Endothelial cell (in vitro differentiated cells): ENCODE measurements around the gene CDH6. TPM values are rescaled to one million over a fixed set of nuclear protein-coding genes. Genes with fewer than 3 reads are reported as not detected.

Experiments
- DNase-seq: peaks from one replicate; pipeline ENCODE4 v3.0.0; 2021; ENCODE audit warnings: low spot score
- H3K27ac Mint-ChIP-seq: one replicate; pipeline ENCODE4 v1.8.0; 2021; ENCODE audit warnings: mixed read lengths, inconsistent platforms; ENCODE audit not compliant: unreplicated experiment
- H3K27me3 Mint-ChIP-seq: one replicate; pipeline ENCODE4 v1.8.0; 2021; ENCODE audit warnings: mild to moderate bottlenecking, moderate library complexity, mixed read lengths, inconsistent platforms; ENCODE audit not compliant: unreplicated experiment
- H3K36me3 Mint-ChIP-seq: one replicate; pipeline ENCODE4 v1.8.0; 2021; ENCODE audit warnings: mild to moderate bottlenecking, low read depth, mixed read lengths, inconsistent platforms; ENCODE audit not compliant: unreplicated experiment
- H3K4me1 Mint-ChIP-seq: one replicate; pipeline ENCODE4 v1.8.0; 2021; ENCODE audit warnings: mild to moderate bottlenecking, mixed read lengths, inconsistent platforms; ENCODE audit not compliant: unreplicated experiment
- H3K4me3 Mint-ChIP-seq: one replicate; pipeline ENCODE4 v1.8.0; 2021; ENCODE audit warnings: mild to moderate bottlenecking, mixed read lengths, inconsistent platforms; ENCODE audit not compliant: unreplicated experiment
- H3K9me3 Mint-ChIP-seq: one replicate; pipeline ENCODE4 v1.8.0; 2021; ENCODE audit warnings: mixed read lengths, inconsistent platforms; ENCODE audit not compliant: unreplicated experiment
- CTCF ChIP-seq: fragments of 200-600 bp; sonication (generic); IDR thresholded peaks from one replicate; pipeline ENCODE4 v1.5.0; 2021; ENCODE audit warnings: antibody characterized with exemption; ENCODE audit not compliant: unreplicated experiment
- total RNA-seq: library from RNA; stranded (reverse); fragmentation: NEBNext Ultra II Directional; extraction: Animal tissue kit (Norgen Biotek cat#: 25700); gene quantifications from one replicate; pipeline ENCODE4 v1.2.1, GENCODE V29; 2021; ENCODE audit not compliant: unreplicated experiment

The CDH6 gene
- total RNA-seq, 1 donor from 2014 or later: 0.15 TPM

DNA sequence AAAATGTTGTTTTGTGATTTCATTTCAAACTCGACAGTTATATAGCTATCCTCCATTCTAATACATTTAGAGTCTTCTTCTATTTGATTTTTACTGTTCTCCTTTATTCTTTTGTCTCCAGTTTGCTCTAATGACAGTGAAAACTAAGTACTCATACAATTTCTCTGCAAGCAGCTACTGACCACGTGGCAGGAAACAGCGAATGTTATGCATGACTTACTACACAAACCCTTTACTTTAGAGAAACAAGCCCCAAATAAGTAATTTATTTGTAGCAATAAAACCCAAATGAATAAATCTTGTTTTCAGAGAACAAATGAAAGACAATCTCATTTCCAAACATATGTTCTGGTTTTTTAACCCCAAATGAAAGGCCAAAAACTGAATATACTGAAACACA is 41.9 kb downstream of the CDH6 start:
- H3K9me3 Mint-ChIP-seq: no peaks in the 10 kb centered on the region
- H3K4me1 Mint-ChIP-seq: peaks cover 4% of the 10 kb centered on the region
- no peak overlapping the region for H3K27ac Mint-ChIP-seq
- no peak for DNase-seq
- H3K36me3 Mint-ChIP-seq: no peaks in the 10 kb centered on the region
- H3K27me3 Mint-ChIP-seq: no peaks in the 10 kb centered on the region
- no peak for TF ChIP-seq CTCF
- no peak overlapping the region for H3K4me3 Mint-ChIP-seq

GRCh38 chr5:31236339-31236738 is 42.9 kb downstream of the CDH6 start:
- Mint-ChIP-seq H3K36me3 (no peaks in the 10 kb centered on the region), H3K9me3 (no peaks in the 10 kb centered on the region), H3K4me3 (no peak overlapping the region), H3K4me1 (peaks cover 4% of the 10 kb centered on the region), H3K27me3 (no peaks in the 10 kb centered on the region), H3K27ac (no peak overlapping the region)
- DNase-seq: no peak
- TF ChIP-seq CTCF: no peak

DNA sequence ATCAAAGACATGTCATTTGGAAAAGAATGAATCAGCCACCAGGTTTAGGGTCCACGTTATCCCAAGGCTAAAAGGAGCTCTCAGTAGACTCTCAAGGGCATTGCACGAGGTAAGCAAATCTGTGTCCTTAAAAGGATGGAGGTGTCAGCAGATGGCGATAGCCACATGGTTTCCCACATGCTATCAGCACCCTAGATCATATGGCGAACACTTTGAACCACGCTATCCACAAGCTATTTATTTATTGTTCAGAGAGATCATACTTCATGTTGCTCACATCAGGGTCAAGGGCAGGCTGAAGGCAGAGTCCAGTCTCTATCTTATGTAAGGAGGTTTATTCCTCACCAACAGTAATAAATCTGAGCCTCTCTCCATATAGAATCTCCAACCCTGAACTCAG is 43.7 kb downstream of the CDH6 start:
- Mint-ChIP-seq H3K4me3 (no peak overlapping the region), H3K27me3 (no peaks in the 10 kb centered on the region), H3K4me1 (peaks cover 4% of the 10 kb centered on the region), H3K36me3 (no peaks in the 10 kb centered on the region), H3K27ac (no peak overlapping the region), H3K9me3 (no peaks in the 10 kb centered on the region)
- TF ChIP-seq CTCF: no peak
- no peak for DNase-seq

DNA sequence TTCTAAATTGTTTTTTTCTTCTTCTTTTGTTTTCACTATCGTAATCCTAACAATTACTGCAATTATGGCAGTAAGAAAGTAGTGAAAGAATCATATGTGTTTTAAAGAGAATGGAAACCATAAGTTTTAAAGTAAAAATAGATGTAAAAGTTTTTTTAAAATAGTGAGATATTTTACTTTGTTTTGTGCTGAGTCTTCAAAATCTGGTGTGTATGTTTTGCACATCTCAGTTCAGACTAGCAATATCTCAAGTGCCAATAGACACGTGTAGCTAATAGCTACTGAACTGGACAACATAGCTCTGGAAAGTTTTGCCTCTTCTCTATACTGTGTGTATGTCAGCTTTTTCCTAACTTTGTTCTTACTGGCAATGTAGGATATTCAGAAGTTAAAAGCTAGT is 45.0 kb downstream of the CDH6 start:
- TF ChIP-seq CTCF: no peak
- no peaks in the 10 kb centered on the region for H3K9me3 Mint-ChIP-seq
- no peak overlapping the region for H3K27ac Mint-ChIP-seq
- DNase-seq: no peak
- H3K27me3 Mint-ChIP-seq: no peaks in the 10 kb centered on the region
- H3K4me1 Mint-ChIP-seq: peaks cover 4% of the 10 kb centered on the region
- no peaks in the 10 kb centered on the region for H3K36me3 Mint-ChIP-seq
- no peak overlapping the region for H3K4me3 Mint-ChIP-seq

DNA sequence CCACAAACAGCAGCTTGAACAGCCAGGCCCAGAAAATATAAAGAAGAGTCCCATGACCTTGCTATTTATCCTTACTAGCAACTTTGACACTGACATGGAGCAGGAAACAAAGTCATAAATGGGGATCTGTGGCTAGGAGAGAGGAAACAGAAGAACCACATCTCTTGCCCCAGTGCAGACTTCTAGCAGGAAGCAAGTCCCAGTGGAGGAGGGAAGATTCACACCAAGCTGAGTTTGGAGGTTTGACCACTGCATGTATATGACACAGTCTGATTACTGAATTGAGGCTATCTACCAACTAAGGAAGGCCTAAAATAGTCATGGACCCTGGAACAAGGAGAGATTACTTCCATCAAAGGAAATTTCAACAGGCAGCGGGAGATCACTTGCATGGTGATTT is 51.4 kb downstream of the CDH6 start:
- DNase-seq: no peak
- Mint-ChIP-seq H3K27ac (no peak overlapping the region), H3K36me3 (no peaks in the 10 kb centered on the region), H3K9me3 (no peaks in the 10 kb centered on the region), H3K4me1 (no peaks in the 10 kb centered on the region), H3K27me3 (peaks cover 1% of the 10 kb centered on the region), H3K4me3 (no peak overlapping the region)
- no peak for TF ChIP-seq CTCF
